HTR-8/SVneo (cell line): Measurements from ENCODE around the gene MRPL3.
"Not testable (repeated sequence)": the region's sequence is repeated elsewhere in the genome, so short reads cannot be mapped to it uniquely, and the experiment has no call there.

ENCODE experiments used
- DNase-seq: peaks from one replicate; pipeline ENCODE4 v3.0.0; 2011; ENCODE audit warnings: low spot score, mixed read lengths; ENCODE audit not compliant: insufficient read length
- FAIRE-seq: peaks from 2 replicates; lab custom pipeline; 2011; peaks lifted over from hg19 to GRCh38; lab: Jason Lieb, UNC

Gene MRPL3

GRCh38 chr3:131503320-131503635, 507 bp upstream of the MRPL3 start:
- FAIRE-seq, result no peak

DNA sequence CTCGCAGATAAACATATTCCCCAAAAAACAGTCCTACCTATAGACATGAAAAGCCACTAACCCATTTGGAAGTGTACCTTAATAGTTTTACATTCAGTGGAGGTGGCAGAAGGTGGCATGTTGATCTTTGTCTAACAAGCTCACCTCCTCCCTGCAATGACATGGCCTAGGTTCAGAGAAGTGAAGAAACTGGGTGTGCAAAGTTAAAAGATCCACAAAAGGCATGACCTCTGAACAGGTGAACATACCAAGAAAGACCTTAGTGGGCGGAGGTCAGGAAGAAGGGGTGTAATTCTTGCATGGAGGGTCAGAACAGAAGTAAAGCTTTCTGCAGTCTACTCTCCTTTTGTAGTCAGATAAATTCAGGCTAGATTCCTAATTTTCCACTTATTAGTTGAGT, 822 bp downstream of the MRPL3 start:
- no peak for DNase-seq
- FAIRE-seq, result no peak

More at GRCh38 chr3:131503320-131503635, 507 bp upstream of the MRPL3 start:
- no peak for DNase-seq

DNA sequence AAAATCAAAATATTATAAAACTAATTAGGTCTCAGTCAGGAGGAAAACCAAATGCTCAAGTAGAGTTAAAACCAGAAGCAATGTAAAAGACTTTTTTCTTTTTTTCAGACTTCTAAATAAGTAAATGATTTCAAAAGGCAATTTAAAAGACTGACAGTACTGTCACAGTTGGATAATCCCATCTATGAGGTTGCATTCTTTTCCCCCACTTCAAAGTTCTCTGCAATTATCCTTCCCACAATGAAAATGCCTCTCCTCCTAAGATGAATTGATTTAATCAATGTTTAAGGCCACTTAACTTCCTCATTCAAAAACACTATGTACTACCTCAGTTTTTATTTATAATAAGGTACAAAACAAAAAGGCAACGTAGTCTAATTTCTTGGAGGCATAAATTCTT, 8.1 kb downstream of the MRPL3 start:
- DNase-seq, result no peak
- no peak for FAIRE-seq

- no peak for FAIRE-seq
- no peak for DNase-seq
Observed at GRCh38 chr3:131491775-131492174, 11.0 kb downstream of the MRPL3 start.

- no peak for DNase-seq
- no peak for FAIRE-seq
Observed at GRCh38 chr3:131491084-131491483, 11.7 kb downstream of the MRPL3 start.

DNA sequence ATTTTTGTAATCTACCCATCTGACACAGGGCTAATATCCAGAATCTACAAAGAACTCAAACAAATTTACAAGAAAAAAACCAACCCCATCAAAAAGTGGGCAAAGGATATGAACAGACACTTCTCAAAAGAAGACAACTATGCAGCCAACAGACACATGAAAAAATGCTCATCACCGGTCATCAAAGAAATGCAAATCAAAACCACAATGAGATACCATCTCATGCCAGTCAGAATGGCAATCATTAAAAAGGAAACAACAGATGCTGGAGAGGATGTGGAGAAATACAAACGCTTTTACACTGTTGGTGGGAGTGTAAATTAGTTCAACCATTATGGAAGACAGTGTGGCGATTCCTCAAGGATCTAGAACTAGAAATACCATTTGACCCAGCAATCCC, 16.2 kb downstream of the MRPL3 start:
- FAIRE-seq, DNase-seq: not testable (repeated sequence)

- DNase-seq (no peak), FAIRE-seq (no peak)
Observed at GRCh38 chr3:131485119-131485518, 17.7 kb downstream of the MRPL3 start.

DNA sequence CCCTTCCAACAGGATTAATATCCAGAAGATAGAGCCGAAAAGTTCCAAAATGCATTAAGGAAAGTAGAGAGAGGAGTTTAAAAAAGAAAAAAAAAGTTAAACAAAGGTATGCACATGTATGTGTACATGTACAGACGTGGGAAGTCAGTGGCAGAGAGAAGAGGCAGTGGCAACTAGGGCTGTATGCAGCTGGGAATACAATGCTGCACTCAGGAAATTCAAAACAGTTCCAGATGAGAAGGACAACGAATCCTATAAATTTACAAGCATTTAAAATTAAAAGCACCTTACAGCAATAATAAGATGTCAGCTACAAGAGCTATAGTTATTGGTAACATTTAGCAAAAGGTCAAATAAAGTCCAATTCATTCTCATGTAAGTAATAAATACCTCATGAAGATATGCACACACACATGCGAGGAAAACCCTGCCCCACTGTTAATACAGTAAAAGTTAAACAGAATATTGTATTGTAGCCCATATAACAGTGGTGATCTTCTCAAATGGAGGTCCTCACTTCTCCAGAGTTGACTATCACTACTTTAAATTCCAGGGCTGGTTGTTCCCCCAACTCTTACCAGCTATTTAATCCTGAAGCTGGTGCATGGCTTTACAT, 18.2 kb downstream of the MRPL3 start:
- no peak for FAIRE-seq
- no peak for DNase-seq

GRCh38 chr3:131480116-131480515, 22.7 kb downstream of the MRPL3 start:
- DNase-seq, result no peak

GRCh38 chr3:131477813-131478212, 25.0 kb downstream of the MRPL3 start:
- DNase-seq (no peak), FAIRE-seq (no peak)

More at GRCh38 chr3:131480116-131480515, 22.7 kb downstream of the MRPL3 start:
- no peak for FAIRE-seq

- DNase-seq (no peak), FAIRE-seq (no peak)
Observed at GRCh38 chr3:131474115-131474514, 28.7 kb downstream of the MRPL3 start.

- FAIRE-seq (no peak), DNase-seq (no peak)
Observed at GRCh38 chr3:131470377-131470776, 32.4 kb downstream of the MRPL3 start.

DNA sequence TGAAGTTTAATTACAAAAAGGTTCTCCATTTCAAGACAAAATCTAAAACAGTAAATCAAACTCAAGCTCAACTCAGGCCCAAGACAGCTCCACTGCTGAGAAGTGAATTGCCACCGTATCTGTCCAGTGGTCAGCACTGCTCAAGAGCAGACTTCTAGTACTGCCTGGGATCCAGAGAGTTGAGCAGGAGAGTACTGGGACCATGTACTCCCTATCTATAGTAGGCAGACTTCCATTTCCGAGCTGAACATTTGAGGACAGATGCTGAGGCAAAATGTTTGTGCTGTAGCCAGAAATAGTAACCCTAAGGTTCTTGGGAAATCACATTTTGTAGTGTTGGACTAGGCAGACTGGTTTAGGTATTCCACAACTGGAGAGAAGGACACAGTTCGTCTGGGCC, 44.1 kb downstream of the MRPL3 start:
- DNase-seq, result no peak
- no peak for FAIRE-seq

DNA sequence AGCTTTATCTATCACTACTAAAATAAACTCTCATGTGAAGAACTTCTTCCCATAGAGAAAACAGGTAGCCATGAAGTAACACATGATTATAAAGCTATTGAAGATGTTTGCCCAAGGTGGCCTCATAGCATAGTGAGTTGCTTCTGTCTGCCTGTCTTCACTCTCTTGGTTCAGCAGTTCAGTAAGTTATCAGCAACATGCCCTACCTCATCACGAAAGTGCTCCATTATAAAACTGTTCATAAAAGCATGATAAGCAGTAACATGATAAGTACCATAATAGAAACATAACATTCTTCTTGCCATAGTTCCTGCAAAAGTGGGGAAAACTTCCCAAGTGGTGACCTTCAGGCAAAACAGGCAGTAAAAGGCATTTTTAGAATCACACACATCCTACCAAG, 45.6 kb downstream of the MRPL3 start:
- no peak for FAIRE-seq

DNA sequence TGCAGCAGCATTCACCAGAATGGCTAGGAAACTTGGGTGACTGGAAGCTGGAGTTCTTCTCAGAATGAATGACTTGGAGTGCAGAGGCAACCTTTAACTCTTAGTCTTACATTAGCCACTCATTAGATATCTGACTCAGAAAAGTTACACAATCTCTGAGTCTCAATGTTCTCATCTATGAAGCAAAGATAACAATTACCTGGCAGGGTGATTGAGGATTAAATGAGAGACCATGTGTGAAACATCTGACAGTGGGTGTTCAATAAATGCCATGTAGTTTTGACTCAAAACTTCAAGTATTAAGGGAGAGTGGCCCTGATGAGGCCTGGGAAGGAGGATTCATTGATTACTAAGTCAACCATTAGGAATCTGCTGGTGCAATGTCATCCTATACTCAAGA, 48.3 kb downstream of the MRPL3 start:
- DNase-seq, result no peak

More for the DNA sequence above, 45.6 kb downstream of the MRPL3 start:
- DNase-seq, result no peak

GRCh38 chr3:131453533-131453932, 49.2 kb downstream of the MRPL3 start:
- no peak for FAIRE-seq
- no peak for DNase-seq

More for the DNA sequence above, 48.3 kb downstream of the MRPL3 start:
- FAIRE-seq, result no peak

DNA sequence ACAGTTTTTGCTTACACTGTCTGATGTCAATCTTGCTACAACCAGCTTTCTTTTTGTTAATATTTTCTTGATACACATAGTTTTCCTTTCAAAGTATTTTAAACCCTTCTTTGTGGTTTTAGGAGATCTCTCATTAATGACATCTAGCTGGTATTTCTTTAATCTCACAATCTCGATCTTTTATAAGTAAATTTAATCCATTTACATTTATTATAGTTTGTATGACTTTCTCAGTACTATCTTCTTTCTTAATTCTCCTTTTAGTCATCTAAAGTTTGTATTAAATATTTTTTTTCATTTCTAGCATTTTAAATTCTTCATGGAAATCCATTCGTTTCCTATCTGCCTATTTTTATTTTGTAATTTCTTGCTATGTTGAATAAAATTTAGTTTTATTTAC, 55.4 kb downstream of the MRPL3 start:
- FAIRE-seq (no peak), DNase-seq (no peak)

- DNase-seq (no peak), FAIRE-seq (no peak)
Observed at GRCh38 chr3:131444180-131444579, 58.6 kb downstream of the MRPL3 start.

DNA sequence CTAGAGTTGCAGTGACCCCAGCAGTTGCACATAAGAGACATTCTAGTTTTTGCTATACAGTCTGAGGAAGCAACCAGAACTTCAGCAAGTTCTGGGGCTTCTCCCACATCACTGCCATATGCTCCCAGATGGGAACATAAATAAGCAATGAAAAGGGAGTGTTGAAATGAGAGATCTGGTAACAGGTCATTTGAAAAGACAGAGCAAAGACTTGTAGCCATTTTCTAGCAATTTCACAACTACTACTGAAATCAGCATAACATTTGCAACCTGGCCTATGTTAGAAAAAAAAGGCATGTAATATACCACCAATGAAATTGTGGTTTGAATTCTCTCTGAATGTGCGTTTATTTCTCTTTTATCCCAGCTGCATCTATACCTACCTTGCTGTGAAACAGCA, 63.7 kb downstream of the MRPL3 start:
- no peak for DNase-seq
- FAIRE-seq, result no peak

- DNase-seq, result no peak
- no peak for FAIRE-seq
Observed at GRCh38 chr3:131435000-131435399, 67.8 kb downstream of the MRPL3 start.

GRCh38 chr3:131432441-131432840, 70.3 kb downstream of the MRPL3 start:
- no peak for DNase-seq
- no peak for FAIRE-seq

DNA sequence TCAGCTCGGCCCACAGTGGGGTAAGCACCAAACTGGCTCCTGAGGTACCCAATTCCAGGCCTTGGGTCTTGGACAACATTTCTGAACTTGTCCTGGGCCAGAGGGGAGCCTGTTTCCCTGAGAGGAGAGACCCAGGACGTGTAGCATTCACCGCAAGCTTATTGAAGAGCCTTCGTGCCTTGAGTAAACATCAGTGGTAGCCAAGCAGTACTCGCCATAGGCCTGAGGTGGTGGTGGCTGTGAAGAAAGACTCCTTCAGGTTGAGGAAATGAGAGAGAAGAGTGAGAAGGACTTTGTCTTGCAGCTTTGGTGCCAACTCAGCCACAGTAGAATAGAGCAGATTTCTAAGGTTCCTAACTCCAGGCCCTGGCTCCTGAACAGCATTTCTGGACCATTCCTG, 71.0 kb downstream of the MRPL3 start:
- FAIRE-seq (no peak), DNase-seq (no peak)

DNA sequence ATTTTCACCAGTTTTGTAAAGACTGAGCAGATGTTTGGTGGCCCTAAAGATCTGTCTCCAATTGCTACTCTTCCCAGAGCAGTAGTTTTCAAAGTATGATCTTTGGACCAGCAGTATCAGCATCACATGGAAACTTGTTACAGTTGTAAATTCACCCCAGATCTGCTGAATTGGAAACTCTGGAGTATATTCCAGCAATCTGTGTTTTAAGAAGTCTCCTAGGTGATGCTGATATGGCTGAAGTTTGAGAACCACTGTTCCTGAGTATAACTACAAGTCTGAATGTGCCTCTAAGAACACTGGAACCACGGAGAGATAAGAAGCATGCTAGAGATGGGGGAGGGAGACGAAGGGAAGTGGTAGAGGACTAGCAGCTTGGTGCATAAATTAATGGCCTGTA, 75.5 kb downstream of the MRPL3 start:
- no peak for DNase-seq
- no peak for FAIRE-seq
